K562 (cell line): Measurements from ENCODE around the gene MYL4. TPM values are rescaled to one million over a fixed set of nuclear protein-coding genes. Genes with fewer than 3 reads are reported as not detected.
A peak's percentile ranks its signal among the peaks of the same experiment; 100 is the strongest.

Experiments used
- FOXM1 ChIP-seq, 2 experiments: fragments of 450-650 bp in 1 of 2; sonication (generic) in 1 of 2; formaldehyde crosslinking in 1 of 2; IDR thresholded peaks; 2 replicates each; pipeline versions ENCODE4 v1.6.1 to v1.9.0; 2017 to 2022; ENCODE audit warnings: low read depth in 2 of 2, mild to moderate bottlenecking in 2 of 2, missing genetic modification reagents in 1 of 2, moderate library complexity in 1 of 2
- GTF2F1 ChIP-seq: IDR thresholded peaks from 2 replicates; pipeline ENCODE4 v1.6.1; 2011; ENCODE audit warnings: low read depth, low read length, improper control_type of control experiment
- HDAC1 ChIP-seq, 2 experiments: fragments of 450-650 bp; IDR thresholded peaks; 2 replicates each; pipeline ENCODE4 v1.6.1; 2016 to 2017; ENCODE audit warnings: inconsistent platforms in 1 of 2, mild to moderate bottlenecking in 1 of 2, moderate library complexity in 1 of 2
- HMG20B ChIP-seq: fragments of 250-450 bp; sonication (Bioruptor Pico); IDR thresholded peaks from 2 replicates; pipeline ENCODE4 v1.5.0; 2021; ENCODE audit warnings: mild to moderate bottlenecking
- JUND ChIP-seq, 2 experiments: IDR thresholded peaks; 2 replicates in 1 of 2; 3 replicates in 1 of 2; pipeline ENCODE4 v1.6.1; 2011; ENCODE audit warnings: borderline replicate concordance in 2 of 2, low read depth in 2 of 2, low read length in 2 of 2, improper control_type of control experiment in 1 of 2, missing biosample characterization in 1 of 2, missing genetic modification characterization in 1 of 2, missing genetic modification reagents in 1 of 2
- POLR2H ChIP-seq: IDR thresholded peaks from 2 replicates; pipeline ENCODE4 v1.6.1; 2016; ENCODE audit warnings: missing genetic modification characterization, low read depth, mild to moderate bottlenecking, control low read depth, missing compliant biosample characterization, moderate library complexity
- RBM14 ChIP-seq: fragments of 200-400 bp; formaldehyde crosslinking; IDR thresholded peaks from 2 replicates; pipeline ENCODE4 v1.6.1; 2018; ENCODE audit warnings: low read depth, mild to moderate bottlenecking, low read length, moderate library complexity, borderline replicate concordance; ENCODE audit not compliant: insufficient read depth
- RFX1 ChIP-seq: fragments of 450-650 bp; IDR thresholded peaks from 2 replicates; pipeline ENCODE4 v1.6.1; 2016; ENCODE audit warnings: mild to moderate bottlenecking, moderate library complexity
- SRSF7 ChIP-seq: fragments of 200-400 bp; formaldehyde crosslinking; optimal IDR thresholded peaks from 2 replicates; pipeline ENCODE3; 2017; ENCODE audit warnings: mild to moderate bottlenecking, low read depth, low read length
- SUPT5H ChIP-seq: fragments of 450-650 bp; IDR thresholded peaks from 2 replicates; pipeline ENCODE4 v1.6.1; 2016
- TAF15 ChIP-seq: fragments of 200-400 bp; formaldehyde crosslinking; IDR thresholded peaks from 2 replicates; pipeline ENCODE4 v1.6.1; 2017; ENCODE audit warnings: mild to moderate bottlenecking, low read depth, low read length, moderate library complexity
- TBP ChIP-seq: optimal IDR thresholded peaks from 2 replicates; pipeline ENCODE3; 2011; ENCODE audit warnings: low read depth, low read length, improper control_type of control experiment
- U2AF2 ChIP-seq: fragments of 200-400 bp; formaldehyde crosslinking; optimal IDR thresholded peaks from 2 replicates; pipeline ENCODE3; 2017; ENCODE audit warnings: low read depth, mild to moderate bottlenecking, low read length
- ZBED1 ChIP-seq: IDR thresholded peaks from 2 replicates; pipeline ENCODE4 v1.6.1; 2014
- ZC3H11A ChIP-seq: IDR thresholded peaks from 2 replicates; pipeline ENCODE4 v1.6.1; 2012; ENCODE audit warnings: low read depth, low read length, improper control_type of control experiment
- ZC3H8 ChIP-seq: fragments of 450-650 bp; IDR thresholded peaks from 2 replicates; pipeline ENCODE4 v1.6.1; 2017
- ZNF140 ChIP-seq: fragments of 250-450 bp; sonication (Bioruptor Pico); IDR thresholded peaks from 2 replicates; pipeline ENCODE4 v1.8.0; 2021; ENCODE audit warnings: moderate library complexity, mild to moderate bottlenecking, inconsistent platforms
- ZNF217 ChIP-seq: sonication (generic); formaldehyde crosslinking; IDR thresholded peaks from 2 replicates; pipeline ENCODE4 v1.8.0; 2022; ENCODE audit warnings: mild to moderate bottlenecking, missing genetic modification reagents
- polyA plus RNA-seq, 8 experiments: library from polyadenylated mRNA; depleted of rRNA in 4 of 8; stranded (reverse) in 5 of 8; unstranded in 3 of 8; fragments of >200 nt; fragmentation: Nextera tagmentation in 2 of 8; fragmentation: Illumina TruSeq in 1 of 8; extraction: Ambion mirVana in 2 of 8; extraction: Trizol in 1 of 8; gene quantifications; 2 replicates each; pipeline versions ENCODE4 v1.2.1 to v1.2.3, GENCODE V29; 2011 to 2014; ENCODE audit warnings: inconsistent platforms in 1 of 8, missing spikeins in 1 of 8
- total RNA-seq, 7 experiments: library from RNA; depleted of rRNA in 6 of 7; stranded (reverse); fragments of >200 nt in 6 of 7; fragmentation: Illumina TruSeq in 2 of 7; extraction: Trizol in 2 of 7; gene quantifications; 2 replicates each; pipeline versions ENCODE4 v1.2.1 to v1.2.3, GENCODE V29; 2011 to 2021; ENCODE audit warnings: low replicate concordance in 1 of 7
- TF ChIP-seq, protein P1 (sequence below): fragments of 450-650 bp; formaldehyde crosslinking; IDR thresholded peaks from 2 replicates; pipeline ENCODE4 v1.4.0; 2022; ENCODE audit warnings: missing genetic modification characterization
- TF ChIP-seq, protein P2 (sequence below): fragments of 450-650 bp; IDR thresholded peaks from 2 replicates; pipeline ENCODE4 v1.6.1; 2017; ENCODE audit warnings: antibody characterized with exemption
- TF ChIP-seq, protein P3 (sequence below): fragments of 450-650 bp; formaldehyde crosslinking; conservative IDR thresholded peaks from 2 replicates; pipeline ENCODE4 v1.4.0; 2022; ENCODE audit warnings: mild to moderate bottlenecking, missing genetic modification characterization
- TF ChIP-seq, protein P4 (sequence below): fragments of 250-450 bp; sonication (Bioruptor Pico); IDR thresholded peaks from 2 replicates; pipeline ENCODE4 v1.9.0; 2021; ENCODE audit warnings: mild to moderate bottlenecking

MYL4 gene
- total and polyA plus RNA-seq, 9 of the 15 experiments (the other 6 are each of a cell fraction or from before 2014, with no cell fraction given), result 117 to 423 (median 221) TPM

DNA sequence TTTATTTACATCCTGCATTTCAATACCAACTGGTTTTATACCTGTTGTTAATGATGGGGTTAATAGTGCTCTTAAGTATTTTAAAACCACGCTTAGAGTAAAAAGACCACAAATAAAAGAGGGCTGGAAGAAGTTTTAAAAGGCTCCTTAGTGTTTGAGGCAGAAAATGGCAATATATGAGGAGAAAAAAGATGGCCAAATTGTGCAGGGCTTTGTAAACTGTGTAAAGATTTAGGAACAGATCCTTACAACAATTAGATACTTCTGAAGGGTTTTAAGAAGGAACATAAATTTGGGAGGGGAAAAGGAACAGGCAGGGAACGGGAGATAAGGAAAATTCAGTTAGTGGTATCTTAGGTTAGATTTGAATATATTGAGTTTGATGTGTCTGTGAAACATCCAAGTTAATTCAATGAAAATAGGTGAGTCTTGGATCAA is 32.7 kb upstream of the MYL4 start (continued):
- TF ChIP-seq, protein P1, sequence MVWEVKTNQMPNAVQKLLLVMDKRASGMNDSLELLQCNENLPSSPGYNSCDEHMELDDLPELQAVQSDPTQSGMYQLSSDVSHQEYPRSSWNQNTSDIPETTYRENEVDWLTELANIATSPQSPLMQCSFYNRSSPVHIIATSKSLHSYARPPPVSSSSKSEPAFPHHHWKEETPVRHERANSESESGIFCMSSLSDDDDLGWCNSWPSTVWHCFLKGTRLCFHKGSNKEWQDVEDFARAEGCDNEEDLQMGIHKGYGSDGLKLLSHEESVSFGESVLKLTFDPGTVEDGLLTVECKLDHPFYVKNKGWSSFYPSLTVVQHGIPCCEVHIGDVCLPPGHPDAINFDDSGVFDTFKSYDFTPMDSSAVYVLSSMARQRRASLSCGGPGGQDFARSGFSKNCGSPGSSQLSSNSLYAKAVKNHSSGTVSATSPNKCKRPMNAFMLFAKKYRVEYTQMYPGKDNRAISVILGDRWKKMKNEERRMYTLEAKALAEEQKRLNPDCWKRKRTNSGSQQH (CRISPR knock-in tag), result peak; percentile 81; the same call in 1 of the 2 replicates
- no peak for TF ChIP-seq FOXM1 (IDR thresholded peaks at IDR 0.05; ENCODE audit: low read depth)
- TF ChIP-seq FOXM1 (CRISPR knock-in tag; IDR thresholded peaks at IDR 0.05; ENCODE audit: low read depth), result no peak
- TF ChIP-seq RBM14, result no peak
- TF ChIP-seq, protein P2, sequence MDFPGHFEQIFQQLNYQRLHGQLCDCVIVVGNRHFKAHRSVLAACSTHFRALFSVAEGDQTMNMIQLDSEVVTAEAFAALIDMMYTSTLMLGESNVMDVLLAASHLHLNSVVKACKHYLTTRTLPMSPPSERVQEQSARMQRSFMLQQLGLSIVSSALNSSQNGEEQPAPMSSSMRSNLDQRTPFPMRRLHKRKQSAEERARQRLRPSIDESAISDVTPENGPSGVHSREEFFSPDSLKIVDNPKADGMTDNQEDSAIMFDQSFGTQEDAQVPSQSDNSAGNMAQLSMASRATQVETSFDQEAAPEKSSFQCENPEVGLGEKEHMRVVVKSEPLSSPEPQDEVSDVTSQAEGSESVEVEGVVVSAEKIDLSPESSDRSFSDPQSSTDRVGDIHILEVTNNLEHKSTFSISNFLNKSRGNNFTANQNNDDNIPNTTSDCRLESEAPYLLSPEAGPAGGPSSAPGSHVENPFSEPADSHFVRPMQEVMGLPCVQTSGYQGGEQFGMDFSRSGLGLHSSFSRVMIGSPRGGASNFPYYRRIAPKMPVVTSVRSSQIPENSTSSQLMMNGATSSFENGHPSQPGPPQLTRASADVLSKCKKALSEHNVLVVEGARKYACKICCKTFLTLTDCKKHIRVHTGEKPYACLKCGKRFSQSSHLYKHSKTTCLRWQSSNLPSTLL, result no peak
- TF ChIP-seq, protein P3, sequence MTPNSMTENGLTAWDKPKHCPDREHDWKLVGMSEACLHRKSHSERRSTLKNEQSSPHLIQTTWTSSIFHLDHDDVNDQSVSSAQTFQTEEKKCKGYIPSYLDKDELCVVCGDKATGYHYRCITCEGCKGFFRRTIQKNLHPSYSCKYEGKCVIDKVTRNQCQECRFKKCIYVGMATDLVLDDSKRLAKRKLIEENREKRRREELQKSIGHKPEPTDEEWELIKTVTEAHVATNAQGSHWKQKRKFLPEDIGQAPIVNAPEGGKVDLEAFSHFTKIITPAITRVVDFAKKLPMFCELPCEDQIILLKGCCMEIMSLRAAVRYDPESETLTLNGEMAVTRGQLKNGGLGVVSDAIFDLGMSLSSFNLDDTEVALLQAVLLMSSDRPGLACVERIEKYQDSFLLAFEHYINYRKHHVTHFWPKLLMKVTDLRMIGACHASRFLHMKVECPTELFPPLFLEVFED, result 0 out of 2 replicates have a peak, but pooled peaks have one; percentile 56
- TF ChIP-seq SRSF7, result no peak
- no peak for TF ChIP-seq ZC3H11A
- TF ChIP-seq JUND (IDR thresholded peaks at IDR 0.05; ENCODE audit: borderline replicate concordance, low read depth, low read length), result no peak
- TF ChIP-seq JUND (tag; IDR thresholded peaks at IDR 0.05; ENCODE audit: borderline replicate concordance, low read depth, low read length), result no peak
- no peak for TF ChIP-seq TAF15
- TF ChIP-seq, protein P4, sequence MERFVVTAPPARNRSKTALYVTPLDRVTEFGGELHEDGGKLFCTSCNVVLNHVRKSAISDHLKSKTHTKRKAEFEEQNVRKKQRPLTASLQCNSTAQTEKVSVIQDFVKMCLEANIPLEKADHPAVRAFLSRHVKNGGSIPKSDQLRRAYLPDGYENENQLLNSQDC (CRISPR knock-in tag), result peak; percentile 88; the same call in 1 of the 2 replicates
- TF ChIP-seq RFX1, result no peak
- no peak for TF ChIP-seq ZNF140 (CRISPR knock-in tag)
- TF ChIP-seq TBP, result peak; percentile 96
- no peak for TF ChIP-seq HDAC1 (IDR thresholded peaks at IDR 0.05)
- TF ChIP-seq POLR2H (tag), result peak; percentile 50; the same call in 1 of the 2 replicates
- TF ChIP-seq U2AF2, result no peak
- no peak for TF ChIP-seq ZNF217 (CRISPR knock-in tag)
- peak; percentile 83; the same call in 1 of the 2 replicates for TF ChIP-seq GTF2F1
- TF ChIP-seq HMG20B (CRISPR knock-in tag), result no peak
- peak; percentile 92; the same call in 1 of the 2 replicates for TF ChIP-seq ZC3H8
- TF ChIP-seq ZBED1, result no peak
- peak; percentile 83 for TF ChIP-seq SUPT5H
